ENCODE measurements around the gene ZSCAN2.

DNA sequence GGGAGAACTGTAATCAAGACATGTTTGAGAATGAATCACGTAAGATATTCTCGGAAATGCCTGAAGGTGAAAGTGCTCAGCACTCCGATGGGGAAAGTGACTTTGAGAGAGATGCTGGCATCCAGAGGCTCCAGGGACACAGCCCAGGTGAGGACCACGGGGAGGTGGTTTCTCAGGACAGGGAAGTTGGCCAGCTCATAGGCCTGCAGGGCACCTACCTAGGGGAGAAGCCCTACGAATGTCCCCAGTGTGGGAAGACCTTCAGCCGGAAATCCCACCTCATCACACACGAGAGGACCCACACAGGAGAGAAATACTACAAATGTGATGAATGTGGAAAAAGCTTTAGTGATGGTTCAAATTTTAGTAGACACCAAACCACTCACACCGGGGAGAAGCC is 19.8 kb downstream of the ZSCAN2 start:
- TF ChIP-seq CTCF (conservative IDR thresholded peaks at IDR 0.05) (no peak), ZFX (IDR thresholded peaks at IDR 0.05) (no peak)
